NT2/D1 (cell line): Measurements from ENCODE around the gene ARHGAP20.

ENCODE experiments used
- YY1 ChIP-seq: IDR thresholded peaks from 2 replicates; pipeline ENCODE4 v1.6.1; 2011; ENCODE audit not compliant: insufficient read length, insufficient read depth
- ZNF274 ChIP-seq: IDR thresholded peaks from 2 replicates; pipeline ENCODE4 v1.6.1; 2011; ENCODE audit warnings: mild to moderate bottlenecking, low read depth, low read length

DNA sequence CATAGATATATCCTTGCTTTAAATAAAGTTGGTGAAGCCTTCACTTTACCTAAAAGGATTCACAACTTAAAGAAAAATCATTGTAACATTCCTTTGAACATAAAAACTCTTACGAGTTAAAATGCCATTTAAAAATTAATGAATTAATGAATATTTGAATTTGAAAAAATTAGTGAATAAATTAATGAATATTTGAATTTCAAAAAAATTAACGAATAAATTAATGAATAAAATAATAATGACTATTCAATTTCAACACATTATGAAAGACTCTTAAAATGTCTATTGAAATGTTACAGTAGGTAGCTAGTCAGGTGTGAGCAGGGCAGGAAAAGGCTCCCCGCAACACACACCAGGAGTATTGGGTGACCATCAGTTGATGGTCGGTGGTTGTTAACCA, 22.9 kb downstream of the ARHGAP20 start:
- TF ChIP-seq ZNF274, result no peak
- TF ChIP-seq YY1, result no peak
